GM18526 (cell line): ENCODE measurements around the gene ZNF778.

Experiments
- POLR2A ChIP-seq: IDR thresholded peaks from 3 replicates; pipeline ENCODE4 v1.6.1; 2011; ENCODE audit not compliant: insufficient read length; ENCODE audit errors: extremely low read depth

The ZNF778 gene

GRCh38 chr16:89237733-89238132 is 20.2 kb downstream of the ZNF778 start:
- no peak for TF ChIP-seq POLR2A

- peak; percentile 95 for TF ChIP-seq POLR2A
Measured at GRCh38 chr16:89241187-89242007, 23.9 kb downstream of the ZNF778 start.

DNA sequence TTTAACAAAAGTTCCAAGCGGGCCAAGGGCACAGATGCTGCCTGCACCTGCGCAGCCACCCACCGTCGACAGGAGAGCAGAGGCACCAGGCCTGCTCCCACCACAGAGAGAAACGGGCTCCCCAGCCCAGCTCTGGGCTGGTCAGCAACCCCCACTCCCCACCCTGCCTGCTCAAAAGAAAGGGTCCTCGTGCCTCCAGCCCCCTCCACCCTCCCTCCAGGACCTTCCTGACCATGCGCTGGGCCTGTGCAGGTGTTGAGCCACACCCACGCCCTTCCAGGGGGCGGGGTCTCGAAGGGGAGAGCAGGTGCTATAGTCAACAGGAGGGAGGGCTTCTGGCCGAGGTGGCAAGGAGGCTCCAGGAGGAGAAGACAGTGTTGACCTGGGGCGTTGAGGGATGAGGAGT is 25.3 kb downstream of the ZNF778 start:
- no peak for TF ChIP-seq POLR2A

DNA sequence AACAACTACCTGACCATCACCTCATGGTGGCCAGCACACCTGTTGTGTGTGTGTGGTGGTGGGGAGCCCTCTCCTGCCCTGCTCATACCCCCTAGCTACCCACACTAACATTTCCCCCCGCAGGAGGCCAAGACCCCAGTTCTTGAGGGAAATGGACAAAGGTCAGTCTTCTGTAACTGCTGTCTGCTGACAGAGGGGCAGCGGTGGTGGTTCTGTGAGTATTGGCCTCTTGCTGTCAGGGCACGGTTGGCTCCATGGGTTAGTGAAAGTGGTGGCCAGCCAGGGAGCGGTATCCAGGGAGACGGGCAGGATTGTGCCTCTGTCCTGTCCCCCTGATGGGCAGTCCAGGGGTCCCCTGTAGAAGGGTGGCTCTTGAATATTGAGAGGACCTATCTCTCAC is 26.2 kb downstream of the ZNF778 start:
- TF ChIP-seq POLR2A = no peak

DNA sequence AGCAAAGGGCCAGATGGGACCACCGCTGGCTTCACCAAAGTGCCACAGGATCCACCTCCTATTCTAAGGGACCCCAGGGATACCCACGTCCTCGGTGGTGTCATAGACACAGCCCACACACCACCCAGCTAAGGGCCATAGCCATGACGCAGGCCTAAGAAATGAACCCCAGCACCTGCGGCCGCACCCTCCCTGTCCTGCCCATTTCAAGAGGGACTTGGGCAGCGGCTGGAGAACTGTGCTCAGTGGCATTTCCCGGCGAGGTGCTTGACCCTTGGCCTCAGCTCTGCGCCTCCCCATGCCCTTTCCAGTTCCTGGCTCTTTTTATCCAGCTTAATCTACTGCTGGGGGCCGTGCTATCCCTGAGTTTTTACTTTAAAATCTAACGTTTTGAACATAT is 27.3 kb downstream of the ZNF778 start:
- TF ChIP-seq POLR2A = no peak

GRCh38 chr16:89246383-89246902 is 28.9 kb downstream of the ZNF778 start:
- TF ChIP-seq POLR2A = no peak

DNA sequence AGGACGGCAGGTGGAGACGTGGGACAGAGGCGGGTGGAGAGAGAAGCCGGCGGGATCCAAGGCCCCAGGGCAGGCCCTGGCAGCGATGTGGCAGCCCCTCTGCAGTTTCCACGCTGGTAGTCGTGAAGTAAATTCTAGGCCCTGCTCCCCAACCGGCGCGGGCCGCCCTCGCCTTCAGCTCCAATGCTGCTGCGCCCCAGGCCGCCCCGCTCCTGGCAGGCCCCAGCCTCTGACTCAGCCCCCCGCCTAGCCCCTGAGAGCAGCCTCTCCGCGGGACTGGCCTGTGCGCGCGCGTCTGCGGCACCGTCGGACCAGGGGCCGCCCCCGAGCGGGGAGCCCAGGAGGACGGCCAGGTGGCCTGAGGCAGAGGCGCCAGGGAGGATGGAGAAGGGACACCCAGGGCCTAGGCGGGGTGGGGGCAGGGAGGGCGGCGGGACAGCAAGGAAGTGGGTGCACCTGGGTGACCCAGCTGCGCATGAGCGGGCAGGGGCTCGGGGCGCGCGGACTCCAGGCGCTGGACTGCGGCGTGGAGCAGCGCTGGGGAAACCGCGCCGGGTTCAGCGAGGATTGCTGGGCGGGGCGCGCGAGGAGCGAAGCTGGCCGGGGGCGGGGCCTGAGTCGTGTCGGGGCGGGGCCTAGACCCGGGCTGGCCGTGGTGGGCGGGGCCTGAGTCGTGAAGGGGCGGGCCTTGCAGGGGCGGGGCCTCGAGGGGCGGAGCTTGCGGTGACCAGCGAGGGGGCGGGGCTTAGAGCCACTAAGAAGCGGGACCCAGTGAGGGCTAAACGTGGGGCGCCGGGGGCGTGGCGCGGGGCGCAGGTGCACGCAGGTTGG is 29.6 kb downstream of the ZNF778 start:
- no peak for TF ChIP-seq POLR2A

GRCh38 chr16:89248196-89248982 is 30.9 kb downstream of the ZNF778 start:
- no peak for TF ChIP-seq POLR2A

DNA sequence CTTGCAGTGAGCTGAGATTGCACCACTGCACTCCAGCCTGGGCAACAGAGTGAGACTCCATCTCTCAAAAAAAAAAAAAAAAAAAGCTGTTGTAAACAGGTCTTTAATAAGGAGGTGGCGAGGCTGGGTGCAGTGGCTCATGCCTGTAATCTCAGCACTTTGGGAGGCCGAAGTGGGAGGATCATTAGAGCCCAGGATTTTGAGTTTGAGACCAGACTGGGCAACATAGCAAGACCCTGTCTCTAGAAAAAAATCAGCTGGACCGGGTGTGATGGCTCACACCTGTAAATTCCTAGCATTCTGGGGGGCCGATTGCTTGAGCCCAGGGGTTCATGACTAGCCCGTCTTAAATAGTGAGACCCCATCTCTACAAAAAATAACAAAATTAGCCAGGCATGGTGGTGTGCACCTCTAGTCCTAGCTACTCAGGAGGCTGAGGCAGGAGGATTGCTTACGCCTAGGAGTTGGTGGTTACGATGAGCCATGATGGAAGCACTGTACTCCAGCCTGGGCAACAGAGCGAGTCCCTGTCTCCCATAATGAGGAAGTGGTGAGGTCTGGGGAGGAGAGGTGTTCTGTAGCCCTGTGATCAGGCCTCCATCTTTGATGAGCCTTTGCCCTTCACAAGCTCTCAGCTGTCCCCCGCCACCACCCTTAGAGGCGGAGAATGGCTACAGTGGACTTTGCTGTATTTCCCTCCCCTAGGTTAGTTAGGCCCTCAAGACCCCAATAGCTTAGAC is 36.2 kb downstream of the ZNF778 start:
- no peak for TF ChIP-seq POLR2A

GRCh38 chr16:89256651-89257254 is 39.2 kb downstream of the ZNF778 start:
- no peak for TF ChIP-seq POLR2A

DNA sequence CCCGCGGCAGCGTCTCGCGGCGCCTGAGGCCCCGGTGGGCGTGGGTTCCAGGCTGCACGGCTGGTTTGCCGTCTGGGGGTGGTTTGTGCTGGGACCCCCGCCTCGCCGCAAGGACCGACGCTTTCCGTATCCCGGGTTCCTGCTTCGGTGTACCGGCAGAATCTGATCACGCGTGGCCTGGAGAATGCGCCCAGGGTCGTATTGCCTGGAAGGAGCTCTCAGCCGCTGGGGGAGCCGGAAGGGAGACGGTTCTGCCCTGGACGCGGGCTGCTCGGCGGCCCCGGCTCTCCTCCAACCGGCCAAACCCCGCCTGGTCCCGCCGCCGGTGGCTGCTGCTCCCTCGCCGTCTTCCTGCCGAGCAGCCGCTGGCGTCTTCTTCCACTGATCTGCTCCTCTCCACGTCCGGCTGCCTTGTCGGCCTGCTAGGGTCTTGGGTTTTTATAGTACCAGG is 39.8 kb downstream of the ZNF778 start:
- no peak for TF ChIP-seq POLR2A

DNA sequence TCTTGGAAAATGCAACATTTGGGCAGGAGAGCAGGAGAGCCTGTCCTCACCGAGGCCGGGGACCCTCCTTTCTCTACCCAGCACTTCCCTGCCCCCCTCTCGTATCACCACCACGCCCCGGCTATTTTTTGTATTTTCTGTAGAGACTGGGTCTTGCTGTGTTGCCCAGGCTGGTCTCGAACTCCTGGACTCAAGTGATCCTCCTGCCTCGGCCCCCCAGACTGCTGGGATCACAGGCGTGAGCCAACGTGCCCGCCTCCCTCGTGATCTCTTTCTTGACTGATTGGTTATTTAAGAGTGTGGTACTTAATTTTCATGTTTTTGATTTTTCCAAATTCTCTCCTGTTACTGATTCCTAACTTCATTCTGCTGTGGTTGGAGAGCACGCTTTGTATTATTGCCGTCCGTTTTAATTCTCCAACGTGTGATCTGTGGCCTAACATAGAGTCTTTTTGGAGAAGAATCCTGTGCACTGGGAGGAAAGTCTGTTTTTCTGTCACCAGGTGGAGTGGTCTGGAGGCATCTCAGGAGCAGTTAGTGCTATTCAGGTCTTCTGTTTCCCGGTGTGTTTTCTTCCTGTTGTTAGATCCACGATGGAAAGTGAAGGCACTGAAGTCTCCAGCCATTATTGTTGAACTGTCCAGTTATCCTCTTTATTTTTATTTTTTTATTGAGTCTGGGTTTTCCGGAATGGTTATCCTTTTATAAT is 40.4 kb downstream of the ZNF778 start:
- no peak for TF ChIP-seq POLR2A
